Liver (tissue), 9 donors: Measurements from ENCODE around the gene AKAP5. TPM values are rescaled to one million over a fixed set of nuclear protein-coding genes. Genes with fewer than 3 reads are reported as not detected.

Source experiments
- DNase-seq: peaks from one replicate; pipeline ENCODE4 v3.0.0-alpha.2; 2017; ENCODE audit warnings: low spot score
- H3K27ac ChIP-seq, 2 donors: one replicate each; pipeline ENCODE4 v1.7.0; 2013; ENCODE audit warnings: inconsistent platforms in 2 of 2, low read length in 2 of 2, control low read depth in 1 of 2, low read depth in 1 of 2, mild to moderate bottlenecking in 1 of 2
- H3K27me3 ChIP-seq, 4 donors: one replicate each; pipeline versions ENCODE4 v1.6.1 to v1.7.0; 2013; ENCODE audit warnings: low read length in 3 of 4, inconsistent platforms in 1 of 4, mild to moderate bottlenecking in 1 of 4, moderate library complexity in 1 of 4; ENCODE audit not compliant: control insufficient read depth in 4 of 4, insufficient read depth in 4 of 4
- H3K36me3 ChIP-seq, 4 donors: one replicate each; pipeline versions ENCODE4 v1.6.1 to v1.7.0; 2013; ENCODE audit warnings: low read length in 3 of 4, mild to moderate bottlenecking in 3 of 4, low read depth in 1 of 4, moderate library complexity in 1 of 4; ENCODE audit not compliant: control insufficient read depth in 4 of 4, insufficient read depth in 3 of 4
- H3K4me1 ChIP-seq, 4 donors: one replicate each; pipeline versions ENCODE4 v1.6.1 to v1.7.0; 2013; ENCODE audit warnings: low read length in 3 of 4, mild to moderate bottlenecking in 3 of 4, moderate library complexity in 1 of 4; ENCODE audit not compliant: control insufficient read depth in 4 of 4, insufficient read depth in 4 of 4
- H3K4me3 ChIP-seq, 3 donors: one replicate each; pipeline versions ENCODE4 v1.6.1 to v1.7.0; 2013; ENCODE audit warnings: low read length in 3 of 3, control low read depth in 1 of 3, low read depth in 1 of 3, mild to moderate bottlenecking in 1 of 3
- H3K9ac ChIP-seq, 2 donors: one replicate each; pipeline ENCODE4 v1.7.0; 2013; ENCODE audit warnings: low read length in 2 of 2, mild to moderate bottlenecking in 2 of 2, moderate library complexity in 2 of 2, control low read depth in 1 of 2, low read depth in 1 of 2
- H3K9me3 ChIP-seq, 4 donors: one replicate each; pipeline versions ENCODE4 v1.6.1 to v1.7.0; 2013; ENCODE audit warnings: low read length in 3 of 4; ENCODE audit not compliant: control insufficient read depth in 4 of 4
- CTCF ChIP-seq: fragments of 150-350 bp; IDR thresholded peaks from 2 replicates; pipeline ENCODE4 v1.5.1; 2017; ENCODE audit warnings: improper control_type of control experiment, low read depth, low read length; ENCODE audit not compliant: missing input control
- EGR1 ChIP-seq, 2 donors: IDR thresholded peaks; 2 replicates each; pipeline ENCODE4 v1.6.1; 2016 to 2018; ENCODE audit warnings: antibody characterized with exemption in 2 of 2, low read depth in 2 of 2
- FOXA2 ChIP-seq: IDR thresholded peaks from 2 replicates; pipeline ENCODE4 v1.6.1; 2016; ENCODE audit warnings: antibody characterized with exemption
- GABPA ChIP-seq, 2 donors: IDR thresholded peaks in 1 of 2; conservative IDR thresholded peaks in 1 of 2; 2 replicates each; pipeline ENCODE4 v1.6.1; 2016; ENCODE audit warnings: antibody characterized with exemption in 2 of 2, mild to moderate bottlenecking in 1 of 2, moderate library complexity in 1 of 2
- HNF4A ChIP-seq, 2 donors: conservative IDR thresholded peaks; 2 replicates each; pipeline ENCODE4 v1.6.1; 2016; ENCODE audit warnings: antibody characterized with exemption in 2 of 2, mild to moderate bottlenecking in 2 of 2
- HNF4G ChIP-seq: IDR thresholded peaks from 2 replicates; pipeline ENCODE4 v1.6.1; 2016; ENCODE audit warnings: antibody characterized with exemption
- JUND ChIP-seq, 2 donors: IDR thresholded peaks; 2 replicates each; pipeline ENCODE4 v1.6.1; 2016; ENCODE audit warnings: antibody characterized with exemption in 2 of 2
- NR2F2 ChIP-seq: IDR thresholded peaks from 2 replicates; pipeline ENCODE4 v1.6.1; 2016; ENCODE audit warnings: antibody characterized with exemption
- RAD21 ChIP-seq, 2 donors: IDR thresholded peaks; 2 replicates each; pipeline ENCODE4 v1.6.1; 2016; ENCODE audit warnings: antibody characterized with exemption in 2 of 2, mild to moderate bottlenecking in 2 of 2
- RXRA ChIP-seq, 2 donors: IDR thresholded peaks; 2 replicates each; pipeline ENCODE4 v1.6.1; 2017 to 2018; ENCODE audit warnings: antibody characterized with exemption in 2 of 2, mild to moderate bottlenecking in 1 of 2
- SP1 ChIP-seq: IDR thresholded peaks from 2 replicates; pipeline ENCODE4 v1.6.1; 2018; ENCODE audit warnings: antibody characterized with exemption, mild to moderate bottlenecking
- TAF1 ChIP-seq: conservative IDR thresholded peaks from 2 replicates; pipeline ENCODE4 v1.6.1; 2016; ENCODE audit warnings: antibody characterized with exemption, mild to moderate bottlenecking
- YY1 ChIP-seq: IDR thresholded peaks from 2 replicates; pipeline ENCODE4 v1.6.1; 2016; ENCODE audit warnings: antibody characterized with exemption, mild to moderate bottlenecking
- WGBS: extraction: QIAGEN DNeasy Blood & Tissue Kit; methylation state at CpG from one replicate; pipeline ENCODE4 v1.1.7; 2013; 5-methylcytosine and 5-hydroxymethylcytosine counted together
- polyA plus RNA-seq, 2 donors: library from polyadenylated mRNA; stranded (reverse) in 1 of 2; unstranded in 1 of 2; fragments of 200-250 nt in 1 of 2; fragments of >200 nt in 1 of 2; fragmentation: Nextera tagmentation in 1 of 2; extraction: Ambion mirVana in 1 of 2; gene quantifications; one replicate each; pipeline versions ENCODE4 v1.2.1 to v1.2.3, GENCODE V29; 2013 to 2015
- total RNA-seq, 2 donors: library from RNA; depleted of rRNA; stranded (reverse); fragments of >200 nt; gene quantifications; one replicate each; pipeline ENCODE4 v1.2.3, GENCODE V29; 2014
- TF ChIP-seq, protein P1 (sequence below): IDR thresholded peaks from 2 replicates; pipeline ENCODE4 v1.6.1; 2016; ENCODE audit warnings: antibody characterized with exemption
- TF ChIP-seq, protein P2 (sequence below): IDR thresholded peaks from 2 replicates; pipeline ENCODE4 v1.6.1; 2016; ENCODE audit warnings: antibody characterized with exemption
- TF ChIP-seq, protein P3 (sequence below): IDR thresholded peaks from 2 replicates; pipeline ENCODE4 v1.6.1; 2016; ENCODE audit warnings: antibody characterized with exemption
- donor health status: healthy.
- donor health status: healthy.
- donor health status: healthy.
- donor health status: healthy.
- donor health status: healthy.

AKAP5 gene
- total and polyA plus RNA-seq, 4 donors: 0.07 to 2.3 (median 0.27) TPM

GRCh38 chr14:64463873-64464272 lies 1.4 kb upstream of the AKAP5 start:
- no peak for TF ChIP-seq FOXA2
- TF ChIP-seq JUND (IDR thresholded peaks at IDR 0.05): no peak
- no peak for TF ChIP-seq NR2F2
- TF ChIP-seq, protein P1, sequence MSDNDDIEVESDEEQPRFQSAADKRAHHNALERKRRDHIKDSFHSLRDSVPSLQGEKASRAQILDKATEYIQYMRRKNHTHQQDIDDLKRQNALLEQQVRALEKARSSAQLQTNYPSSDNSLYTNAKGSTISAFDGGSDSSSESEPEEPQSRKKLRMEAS: no peak
- TF ChIP-seq HNF4G: no peak
- TF ChIP-seq, protein P2, sequence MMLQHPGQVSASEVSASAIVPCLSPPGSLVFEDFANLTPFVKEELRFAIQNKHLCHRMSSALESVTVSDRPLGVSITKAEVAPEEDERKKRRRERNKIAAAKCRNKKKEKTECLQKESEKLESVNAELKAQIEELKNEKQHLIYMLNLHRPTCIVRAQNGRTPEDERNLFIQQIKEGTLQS: no peak
- H3K9me3 ChIP-seq: no peaks in the 10 kb centered on the region
- H3K27ac ChIP-seq: no peak overlapping the region
- H3K4me3 ChIP-seq: no peak overlapping the region
- no peak overlapping the region for H3K9ac ChIP-seq
- H3K4me1 ChIP-seq: peaks cover 3 to 21% (median 11%) of the 10 kb centered on the region in 4 donors
- H3K36me3 ChIP-seq: peaks cover 4 to 26% (median 20%) of the 10 kb centered on the region in 4 donors
- WGBS: 90% methylated on average over 6 of the region's 6 CpGs
- no peaks in the 10 kb centered on the region for H3K27me3 ChIP-seq
- no peak for DNase-seq

DNA sequence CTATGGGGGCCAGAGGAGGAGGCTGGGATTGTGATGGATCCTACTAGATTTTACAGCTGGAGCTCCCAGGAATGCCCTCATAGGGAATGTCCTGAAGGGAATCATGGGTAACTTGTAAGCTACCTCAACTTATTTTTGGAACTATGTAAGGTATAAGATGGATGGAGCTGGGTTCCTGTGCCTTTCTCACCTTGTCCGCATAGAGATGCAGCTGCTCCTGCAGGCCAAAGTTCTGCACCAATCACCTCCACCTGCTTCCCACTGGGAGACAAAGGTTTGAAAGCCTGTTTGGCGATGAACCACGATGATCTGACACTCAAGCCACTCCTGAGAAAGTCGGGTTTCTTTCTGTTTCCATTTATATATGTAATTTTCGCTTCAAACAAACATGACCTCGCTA lies 648 bp upstream of the AKAP5 start:
- H3K9ac ChIP-seq: no peak overlapping the region
- no peaks in the 10 kb centered on the region for H3K27me3 ChIP-seq
- WGBS: 9% methylated on average over 6 of the region's 6 CpGs
- DNase-seq: no peak
- no peaks in the 10 kb centered on the region for H3K9me3 ChIP-seq
- H3K36me3 ChIP-seq: peaks cover 4 to 18% (median 12%) of the 10 kb centered on the region in 4 donors
- no peak overlapping the region for H3K27ac ChIP-seq
- H3K4me1 ChIP-seq: peaks cover 3 to 21% (median 11%) of the 10 kb centered on the region in 4 donors
- TF ChIP-seq, protein P2: no peak
- TF ChIP-seq TAF1: no peak
- no peak for TF ChIP-seq JUND (IDR thresholded peaks at IDR 0.05)
- TF ChIP-seq SP1: no peak
- TF ChIP-seq RXRA (IDR thresholded peaks at IDR 0.05): no peak
- no peak for TF ChIP-seq CTCF
- TF ChIP-seq FOXA2: no peak
- TF ChIP-seq HNF4G: no peak
- H3K4me3 ChIP-seq: peak overlapping the region; percentile 31 to 84 (median 53)

GRCh38 chr14:64465831-64466554 lies 694 bp downstream of the AKAP5 start:
- WGBS: 19% methylated on average over 15 of the region's 15 CpGs
- no peak for DNase-seq
- no peak overlapping the region for H3K9ac ChIP-seq
- H3K4me1 ChIP-seq: peaks cover 3 to 21% (median 11%) of the 10 kb centered on the region in 4 donors
- no peak overlapping the region for H3K27ac ChIP-seq
- no peaks in the 10 kb centered on the region for H3K27me3 ChIP-seq
- H3K9me3 ChIP-seq: no peaks in the 10 kb centered on the region
- peak overlapping the region; percentile 21 to 84 (median 31) for H3K4me3 ChIP-seq
- no peak for TF ChIP-seq RXRA (IDR thresholded peaks at IDR 0.05)
- TF ChIP-seq GABPA (IDR thresholded peaks at IDR 0.05 in 1 of 2, conservative IDR thresholded peaks at IDR 0.05 in 1 of 2): no peak
- peak in 1 of 2 donors; percentile 9 for TF ChIP-seq RAD21 (IDR thresholded peaks at IDR 0.05)
- TF ChIP-seq, protein P3, sequence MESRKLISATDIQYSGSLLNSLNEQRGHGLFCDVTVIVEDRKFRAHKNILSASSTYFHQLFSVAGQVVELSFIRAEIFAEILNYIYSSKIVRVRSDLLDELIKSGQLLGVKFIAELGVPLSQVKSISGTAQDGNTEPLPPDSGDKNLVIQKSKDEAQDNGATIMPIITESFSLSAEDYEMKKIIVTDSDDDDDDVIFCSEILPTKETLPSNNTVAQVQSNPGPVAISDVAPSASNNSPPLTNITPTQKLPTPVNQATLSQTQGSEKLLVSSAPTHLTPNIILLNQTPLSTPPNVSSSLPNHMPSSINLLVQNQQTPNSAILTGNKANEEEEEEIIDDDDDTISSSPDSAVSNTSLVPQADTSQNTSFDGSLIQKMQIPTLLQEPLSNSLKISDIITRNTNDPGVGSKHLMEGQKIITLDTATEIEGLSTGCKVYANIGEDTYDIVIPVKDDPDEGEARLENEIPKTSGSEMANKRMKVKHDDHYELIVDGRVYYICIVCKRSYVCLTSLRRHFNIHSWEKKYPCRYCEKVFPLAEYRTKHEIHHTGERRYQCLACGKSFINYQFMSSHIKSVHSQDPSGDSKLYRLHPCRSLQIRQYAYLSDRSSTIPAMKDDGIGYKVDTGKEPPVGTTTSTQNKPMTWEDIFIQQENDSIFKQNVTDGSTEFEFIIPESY: no peak
- no peak for TF ChIP-seq EGR1 (IDR thresholded peaks at IDR 0.05; ENCODE audit: low read depth in 2 of 2)
- no peak for TF ChIP-seq HNF4G
- TF ChIP-seq YY1: no peak
- TF ChIP-seq HNF4A (conservative IDR thresholded peaks at IDR 0.05): no peak
- H3K36me3 ChIP-seq: peaks cover 1 to 9% (median 7%) of the 10 kb centered on the region in 4 donors
